NCI-H748 (cell line): ENCODE results near the gene MIGA2.

ENCODE experiments used
- DNase-seq: peaks from one replicate; lab custom pipeline; 2025; ENCODE audit not compliant: unreplicated experiment; lab: John Stamatoyannopoulos, UW

MIGA2 gene

GRCh38 chr9:129010267-129010975, 26.0 kb upstream of the MIGA2 start:
- DNase-seq = no peak

GRCh38 chr9:129011170-129011569, 25.3 kb upstream of the MIGA2 start:
- no peak for DNase-seq

GRCh38 chr9:129011761-129012181, 24.7 kb upstream of the MIGA2 start:
- DNase-seq = no peak

GRCh38 chr9:129012343-129012742, 24.1 kb upstream of the MIGA2 start:
- DNase-seq = no peak

- no peak for DNase-seq
Observed at GRCh38 chr9:129012893-129013448, 23.5 kb upstream of the MIGA2 start.

- DNase-seq = no peak
Observed at GRCh38 chr9:129013674-129014073, 22.8 kb upstream of the MIGA2 start.

GRCh38 chr9:129014124-129014523, 22.3 kb upstream of the MIGA2 start:
- DNase-seq = no peak

GRCh38 chr9:129014608-129015007, 21.8 kb upstream of the MIGA2 start:
- DNase-seq = no peak

- no peak for DNase-seq
Observed at GRCh38 chr9:129021091-129021490, 15.3 kb upstream of the MIGA2 start.

GRCh38 chr9:129022037-129022436, 14.4 kb upstream of the MIGA2 start:
- no peak for DNase-seq

GRCh38 chr9:129023036-129023907, 13.2 kb upstream of the MIGA2 start:
- DNase-seq = no peak

- DNase-seq = no peak
Observed at GRCh38 chr9:129023908-129024233, 12.6 kb upstream of the MIGA2 start.

- peak; percentile 86 for DNase-seq
Observed at GRCh38 chr9:129026442-129027223, 9.8 kb upstream of the MIGA2 start.

GRCh38 chr9:129027224-129027684, 9.2 kb upstream of the MIGA2 start:
- peak; percentile 58 for DNase-seq

GRCh38 chr9:129027685-129028191, 8.7 kb upstream of the MIGA2 start:
- peak; percentile 85 for DNase-seq

GRCh38 chr9:129028192-129028966, 8.0 kb upstream of the MIGA2 start, which contains the start of gene SH3GLB2:
TSS of gene SH3GLB2 (minus strand) at chr9:129028331. CDS start at chr9:129028154, 177 bp downstream.
- DNase-seq = peak; percentile 86

- DNase-seq = no peak
Observed at GRCh38 chr9:129030191-129030590, 6.2 kb upstream of the MIGA2 start.

- no peak for DNase-seq
Observed at GRCh38 chr9:129031514-129031913, 4.9 kb upstream of the MIGA2 start.

GRCh38 chr9:129032541-129033159, 3.8 kb upstream of the MIGA2 start:
- DNase-seq = no peak

GRCh38 chr9:129033216-129033615, 3.2 kb upstream of the MIGA2 start:
- no peak for DNase-seq
